Endothelial cell of umbilical vein (primary cell): Measurements from ENCODE around the gene SMG1. TPM values are rescaled to one million over a fixed set of nuclear protein-coding genes. Genes with fewer than 3 reads are reported as not detected.

Experiments
- BruUV-seq: library from RNA; stranded (reverse); fragments of 400-500 nt; replicated peaks from 2 replicates; lab custom pipeline; 2021; lab: Mats Ljungman, UMichigan
- CTCF ChIA-PET: fragments of 300-600, 350-600 bp; sonication (Branson Sonifier 250); formaldehyde crosslinking; loops from one replicate; lab custom pipeline; 2021; ENCODE audit warnings: antibody characterized with exemption, inconsistent platforms; lab: Charles Lee
- POLR2A ChIA-PET: fragments of 300-600, 350-600 bp; sonication (Branson Sonifier 250); formaldehyde crosslinking; loops from one replicate; lab custom pipeline; 2021; ENCODE audit warnings: antibody characterized with exemption, inconsistent platforms; lab: Charles Lee
- DNase-seq: peaks from one replicate; pipeline ENCODE4 v3.0.0-alpha.2; 2011; ENCODE audit warnings: low read depth, low spot score
- FAIRE-seq: peaks from 2 replicates; lab custom pipeline; 2011; peaks lifted over from hg19 to GRCh38; lab: Jason Lieb, UNC
- H2AFZ ChIP-seq: 2 replicates; pipeline ENCODE4 v1.6.0; 2012; ENCODE audit warnings: low read depth, low read length, control low read depth, inconsistent platforms
- H3K27ac ChIP-seq: 2 replicates; pipeline ENCODE4 v1.5.1; 2011; ENCODE audit warnings: low read depth, mild to moderate bottlenecking, control low read depth, low read length, moderate library complexity; ENCODE audit not compliant: insufficient read depth
- H3K27me3 ChIP-seq, 2 experiments: 2 replicates each; pipeline versions ENCODE4 v1.6.0 to v1.6.1; 2011; ENCODE audit warnings: low read length in 2 of 2, mixed read lengths in 1 of 2; ENCODE audit not compliant: control insufficient read depth in 2 of 2, insufficient read depth in 2 of 2
- H3K36me3 ChIP-seq, 2 experiments: 2 replicates in 1 of 2; 3 replicates in 1 of 2; pipeline ENCODE4 v1.5.1; 2011; ENCODE audit warnings: low read length in 2 of 2, mild to moderate bottlenecking in 1 of 2, moderate library complexity in 1 of 2; ENCODE audit not compliant: control insufficient read depth in 2 of 2, insufficient read depth in 2 of 2; ENCODE audit errors: extremely low read depth in 1 of 2
- H3K4me1 ChIP-seq: 3 replicates; pipeline ENCODE4 v1.5.1; 2011; ENCODE audit warnings: mild to moderate bottlenecking, low read length; ENCODE audit not compliant: control insufficient read depth, insufficient read depth; ENCODE audit errors: extremely low read depth
- H3K4me2 ChIP-seq: 2 replicates; pipeline ENCODE4 v1.6.1; 2011; ENCODE audit warnings: low read length, control low read depth, mixed read lengths; ENCODE audit not compliant: insufficient read depth
- H3K4me3 ChIP-seq, 3 experiments: fragments of 200-600 bp in 1 of 3; sonication (generic), shearing (Covaris generic) in 1 of 3; replicated peaks in 1 of 3; 2 replicates each; pipeline ENCODE4 v1.5.1; 2011 to 2016; ENCODE audit warnings: control low read depth in 3 of 3, low read length in 3 of 3, mild to moderate bottlenecking in 2 of 3, inconsistent platforms in 1 of 3, low read depth in 1 of 3, moderate library complexity in 1 of 3; ENCODE audit not compliant: insufficient read depth in 1 of 3
- H3K79me2 ChIP-seq: 2 replicates; pipeline ENCODE4 v1.6.0; 2012; ENCODE audit warnings: low read length, inconsistent platforms; ENCODE audit not compliant: control insufficient read depth, insufficient read depth
- H3K9ac ChIP-seq: replicated peaks from 2 replicates; pipeline ENCODE3; 2011; ENCODE audit warnings: low read length, control low read depth; ENCODE audit not compliant: insufficient read depth; ENCODE audit errors: extremely low read depth
- H3K9me1 ChIP-seq: replicated peaks from 3 replicates; pipeline ENCODE4 v1.6.0; 2011; ENCODE audit warnings: mild to moderate bottlenecking, low read length; ENCODE audit not compliant: control insufficient read depth, insufficient read depth; ENCODE audit errors: extremely low read depth
- H3K9me3 ChIP-seq: replicated peaks from 2 replicates; pipeline ENCODE4 v1.5.1; 2012; ENCODE audit warnings: low read length, inconsistent platforms; ENCODE audit not compliant: control insufficient read depth, insufficient read depth
- H4K20me1 ChIP-seq: replicated peaks from 2 replicates; pipeline ENCODE3; 2011; ENCODE audit warnings: mild to moderate bottlenecking, low read length; ENCODE audit not compliant: control insufficient read depth, insufficient read depth; ENCODE audit errors: extremely low read depth
- EZH2 ChIP-seq: IDR thresholded peaks from 2 replicates; pipeline ENCODE4 v1.6.1; 2012; ENCODE audit warnings: borderline replicate concordance, low read depth, mild to moderate bottlenecking, moderate library complexity, low read length, inconsistent platforms; ENCODE audit not compliant: severe bottlenecking
- FOS ChIP-seq: IDR thresholded peaks from 2 replicates; pipeline ENCODE4 v1.6.1; 2011; ENCODE audit warnings: mild to moderate bottlenecking, low read length, moderate library complexity, borderline replicate concordance; ENCODE audit not compliant: insufficient read depth
- GATA2 ChIP-seq: IDR thresholded peaks from 2 replicates; pipeline ENCODE4 v1.7.0; 2011; ENCODE audit warnings: low read depth, mild to moderate bottlenecking, moderate library complexity, mixed read lengths, low read length; ENCODE audit not compliant: insufficient read length, insufficient read depth
- JUN ChIP-seq: IDR thresholded peaks from 2 replicates; pipeline ENCODE4 v1.6.1; 2011; ENCODE audit warnings: borderline replicate concordance, low read depth; ENCODE audit not compliant: insufficient read length, insufficient read depth
- MYC ChIP-seq: IDR thresholded peaks from one replicate; pipeline ENCODE4 v1.6.1; 2011; ENCODE audit warnings: mild to moderate bottlenecking, low read depth, low read length
- POLR2A ChIP-seq: IDR thresholded peaks from 2 replicates; pipeline ENCODE4 v1.6.1; 2012; ENCODE audit warnings: low read depth, mild to moderate bottlenecking, control low read depth, low read length
- POLR2AphosphoS5 ChIP-seq: IDR thresholded peaks from 2 replicates; pipeline ENCODE4 v1.6.1; 2012; ENCODE audit warnings: low read depth, mild to moderate bottlenecking, control low read depth, low read length, moderate library complexity; ENCODE audit not compliant: insufficient read depth
- dilution Hi-C: fragments of 300-500 bp; cut with MboI; formaldehyde crosslinking; loops from one replicate; pipeline ENCODE4 v1.15.0; 2019; ENCODE audit warnings: low sequenced_read_pairs; ENCODE audit not compliant: extremely low pct_ligation_motif_present
- intact Hi-C: fragments of 100-400 bp; cut with micrococcal nuclease; formaldehyde crosslinking; loops from one replicate; pipeline ENCODE4 v1.10.0; 2022
- polyA plus RNA-seq, 4 experiments: library from polyadenylated mRNA; depleted of rRNA in 3 of 4; stranded (reverse) in 3 of 4; unstranded in 1 of 4; fragments of >200 nt; gene quantifications; 2 replicates each; pipeline versions ENCODE4 v1.2.1 to v1.2.3, GENCODE V29; 2011 to 2012; ENCODE audit warnings: missing spikeins in 1 of 4
- total RNA-seq: library from RNA; stranded (reverse); gene quantifications from 2 replicates; pipeline ENCODE4 v1.2.3, GENCODE V29; 2021
- TF ChIP-seq, protein P1 (sequence below): IDR thresholded peaks from 2 replicates; pipeline ENCODE4 v1.6.1; 2011; ENCODE audit not compliant: insufficient read depth, insufficient read length
- TF ChIP-seq, protein P2 (sequence below), 2 donors: IDR thresholded peaks; 1 replicate in 1 of 2; 2 replicates in 1 of 2; pipeline ENCODE4 v1.5.1; 2011; ENCODE audit warnings: low read length in 2 of 2, mild to moderate bottlenecking in 2 of 2, moderate library complexity in 2 of 2, control low read depth in 1 of 2, inconsistent platforms in 1 of 2, low read depth in 1 of 2; ENCODE audit not compliant: insufficient read depth in 1 of 2; ENCODE audit errors: extremely low read depth in 1 of 2

Gene SMG1
- total and polyA plus RNA-seq, 2 donors (not counting 3 experiments of a cell fraction or from before 2014, with no cell fraction given): 14.0 to 90.8 TPM

DNA sequence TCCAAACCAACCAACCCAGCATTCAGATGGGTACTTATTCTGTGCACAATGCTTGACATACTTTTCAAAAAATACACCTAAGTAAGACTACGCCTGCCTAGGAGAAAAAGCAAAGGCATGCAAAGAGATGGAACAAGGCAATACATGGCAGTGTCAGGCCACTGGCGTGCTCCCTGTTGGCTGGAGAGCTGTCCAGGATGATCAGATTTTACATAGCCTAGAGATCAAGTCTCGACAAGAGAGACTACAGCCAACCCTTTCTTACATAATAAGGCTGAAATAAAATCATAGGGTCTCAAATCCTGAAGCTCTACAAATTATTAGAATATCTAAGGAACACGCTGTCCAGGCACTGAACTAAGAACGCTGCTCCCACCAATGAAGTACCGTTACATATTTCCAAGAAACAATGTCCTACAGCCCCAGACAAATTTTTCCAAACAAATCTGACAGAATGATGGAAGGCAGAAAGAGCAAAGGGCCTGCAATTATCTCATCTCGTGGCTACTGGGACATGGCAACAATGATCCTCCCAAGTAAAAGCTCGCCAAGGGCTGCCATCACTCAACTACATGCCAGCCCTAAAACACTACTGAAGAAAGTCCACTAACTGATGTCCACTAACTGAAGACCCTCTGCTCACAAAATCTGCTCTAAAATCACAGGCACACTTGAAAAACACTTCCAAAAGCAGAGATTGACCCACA, 141.1 kb downstream of the SMG1 start:
- FAIRE-seq (no peak), DNase-seq (no peak)
- Histone ChIP-seq H3K9ac (no peak overlapping the region), H3K36me3 (peaks cover 27 to 48% of the 10 kb centered on the region in 2 experiments), H3K27me3 (no peaks in the 10 kb centered on the region), H3K79me2 (peaks cover 74% of the 10 kb centered on the region), H3K27ac (no peak overlapping the region), H4K20me1 (peaks cover 13% of the 10 kb centered on the region), H2AFZ (no peak overlapping the region), H3K4me1 (peaks cover 35% of the 10 kb centered on the region), H3K4me2 (peak overlapping the region; percentile 27), H3K9me3 (no peaks in the 10 kb centered on the region), H3K4me3 (no peak overlapping the region), H3K9me1 (no peaks in the 10 kb centered on the region)
- no TSS peak for BruUV-seq
- TF ChIP-seq POLR2A (no peak), JUN (no peak), POLR2AphosphoS5 (no peak)
- ChIA-PET CTCF (no interaction called here), POLR2A (interaction anchor here (2.1 kb wide), 1 partner anchor 17 kb away, joined by 6 read pairs; the partner anchor contains the start of gene ARL6IP1)
- dilution Hi-C loops: loop anchor here (25.0 kb wide), 1 partner anchor 327 kb away; the partner anchor contains the start of gene ITPRIPL2
- intact Hi-C loops: no loop called here

DNA sequence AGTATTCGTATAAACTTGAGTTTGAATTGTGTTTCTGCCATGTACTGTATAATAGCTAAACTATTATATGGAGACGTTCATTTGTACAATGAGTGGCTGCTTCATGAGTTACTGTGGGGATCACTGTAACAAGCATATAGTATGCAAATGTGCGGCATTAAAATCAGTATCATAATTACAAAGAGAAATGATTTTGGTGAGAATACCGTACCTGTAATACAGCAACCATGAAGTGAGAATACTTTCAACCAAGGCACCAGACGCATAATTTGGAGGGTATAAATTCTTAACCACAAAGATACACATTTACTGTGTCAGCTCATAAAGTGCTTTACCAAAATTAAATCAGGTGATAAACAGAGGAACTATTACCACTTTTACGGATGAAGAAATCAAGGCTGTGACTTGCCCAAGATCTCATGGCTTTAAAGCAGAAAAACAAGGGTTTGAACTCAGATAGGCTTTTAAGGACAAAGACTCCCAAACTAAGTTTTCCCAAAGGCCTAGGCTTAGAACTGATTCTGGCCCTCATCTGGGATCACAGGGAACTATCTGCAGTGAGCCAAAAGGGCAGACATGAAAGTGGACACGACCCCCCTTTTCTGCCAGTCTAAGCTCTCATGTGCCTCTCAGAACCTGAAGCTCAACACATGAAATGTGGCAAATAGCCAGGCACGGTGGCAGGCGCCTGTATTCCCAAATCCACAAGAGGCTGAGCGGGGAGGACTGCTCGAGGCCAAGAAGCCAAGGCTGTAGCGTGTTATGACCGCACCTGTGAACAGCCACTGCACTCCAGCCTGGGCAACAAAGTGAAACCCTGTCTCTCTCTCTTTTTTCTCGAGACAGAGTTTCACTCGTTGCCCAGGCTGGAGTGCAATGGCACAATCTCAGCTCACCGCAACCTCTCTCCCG, 142.5 kb downstream of the SMG1 start:
- Histone ChIP-seq H4K20me1 (peaks cover 13% of the 10 kb centered on the region), H3K27ac (no peak overlapping the region), H3K36me3 (peaks cover 27 to 48% of the 10 kb centered on the region in 2 experiments), H3K4me1 (peaks cover 32% of the 10 kb centered on the region), H3K9ac (no peak overlapping the region), H3K27me3 (no peaks in the 10 kb centered on the region), H2AFZ (no peak overlapping the region), H3K4me2 (no peak overlapping the region), H3K4me3 (no peak overlapping the region), H3K79me2 (peaks cover 60% of the 10 kb centered on the region), H3K9me3 (no peaks in the 10 kb centered on the region), H3K9me1 (no peaks in the 10 kb centered on the region)
- no TSS peak for BruUV-seq
- FAIRE-seq: no peak
- DNase-seq: no peak
- CTCF ChIA-PET: interaction anchor here (0.6 to 1.1 kb wide), 2 partner anchors 14 to 20 kb away, joined by 3 read pairs; no protein-coding TSS in a partner anchor
- POLR2A ChIA-PET: interaction anchor here (0.8 kb wide), 1 partner anchor 17 kb away, joined by 3 read pairs; no protein-coding TSS in a partner anchor
- intact Hi-C loops: loop anchor here (2.0 kb wide), 1 partner anchor 13 kb away; no protein-coding TSS in a partner anchor
- dilution Hi-C loops: loop anchor here (25.0 kb wide), 1 partner anchor 329 kb away; the partner anchor contains the start of gene ITPRIPL2
- TF ChIP-seq, protein P1, sequence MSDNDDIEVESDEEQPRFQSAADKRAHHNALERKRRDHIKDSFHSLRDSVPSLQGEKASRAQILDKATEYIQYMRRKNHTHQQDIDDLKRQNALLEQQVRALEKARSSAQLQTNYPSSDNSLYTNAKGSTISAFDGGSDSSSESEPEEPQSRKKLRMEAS: no peak
- TF ChIP-seq POLR2AphosphoS5: no peak
- TF ChIP-seq POLR2A: no peak
- no peak for TF ChIP-seq FOS
- TF ChIP-seq EZH2: no peak
- TF ChIP-seq JUN: no peak
- TF ChIP-seq, protein P2, sequence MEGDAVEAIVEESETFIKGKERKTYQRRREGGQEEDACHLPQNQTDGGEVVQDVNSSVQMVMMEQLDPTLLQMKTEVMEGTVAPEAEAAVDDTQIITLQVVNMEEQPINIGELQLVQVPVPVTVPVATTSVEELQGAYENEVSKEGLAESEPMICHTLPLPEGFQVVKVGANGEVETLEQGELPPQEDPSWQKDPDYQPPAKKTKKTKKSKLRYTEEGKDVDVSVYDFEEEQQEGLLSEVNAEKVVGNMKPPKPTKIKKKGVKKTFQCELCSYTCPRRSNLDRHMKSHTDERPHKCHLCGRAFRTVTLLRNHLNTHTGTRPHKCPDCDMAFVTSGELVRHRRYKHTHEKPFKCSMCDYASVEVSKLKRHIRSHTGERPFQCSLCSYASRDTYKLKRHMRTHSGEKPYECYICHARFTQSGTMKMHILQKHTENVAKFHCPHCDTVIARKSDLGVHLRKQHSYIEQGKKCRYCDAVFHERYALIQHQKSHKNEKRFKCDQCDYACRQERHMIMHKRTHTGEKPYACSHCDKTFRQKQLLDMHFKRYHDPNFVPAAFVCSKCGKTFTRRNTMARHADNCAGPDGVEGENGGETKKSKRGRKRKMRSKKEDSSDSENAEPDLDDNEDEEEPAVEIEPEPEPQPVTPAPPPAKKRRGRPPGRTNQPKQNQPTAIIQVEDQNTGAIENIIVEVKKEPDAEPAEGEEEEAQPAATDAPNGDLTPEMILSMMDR (IDR thresholded peaks at IDR 0.05; ENCODE audit: extremely low read depth in 1 of 2, insufficient read depth in 1 of 2, low read depth in 1 of 2, low read length in 2 of 2): no peak
- no peak for TF ChIP-seq MYC
- TF ChIP-seq GATA2: no peak
